IMR-90 (cell line): Measurements from ENCODE around the gene KMT5C. TPM values are rescaled to one million over a fixed set of nuclear protein-coding genes. Genes with fewer than 3 reads are reported as not detected.

Experiments
- ATAC-seq: fragments of 200-7000 bp; cut with Tn5 transposase; 2 replicates; pipeline ENCODE4 v1.9.1; 2020; ENCODE audit warnings: low read depth, mild to moderate bottlenecking, moderate library complexity
- BruUV-seq: library from RNA; stranded (reverse); fragments of 400-500 nt; replicated peaks from 2 replicates; lab custom pipeline; 2021; lab: Mats Ljungman, UMichigan
- CTCF ChIA-PET: fragments of 300-600 bp; formaldehyde crosslinking; extraction: SDS; loops from one replicate; lab custom pipeline; 2021; ENCODE audit warnings: antibody characterized with exemption; lab: Yijun Ruan, JAX
- POLR2A ChIA-PET: fragments of 300-600 bp; sonication (Branson Sonifier 250); formaldehyde crosslinking; loops from one replicate; lab custom pipeline; 2022; ENCODE audit warnings: antibody characterized with exemption; ENCODE audit not compliant: unreplicated experiment; lab: Charles Lee
- DNase-seq: peaks from one replicate; pipeline ENCODE4 v3.0.0; 2013
- H2AFZ ChIP-seq: replicated peaks from 2 replicates; pipeline ENCODE3; 2013; ENCODE audit warnings: low read length, mild to moderate bottlenecking; ENCODE audit not compliant: poor library complexity
- H2AK5ac ChIP-seq: 2 replicates; pipeline ENCODE4 v1.6.1; 2013; ENCODE audit warnings: low read depth, low read length, inconsistent platforms
- H2AK9ac ChIP-seq: replicated peaks from 2 replicates; pipeline ENCODE3; 2013; ENCODE audit warnings: mild to moderate bottlenecking, low read depth, low read length, moderate library complexity; ENCODE audit not compliant: poor library complexity
- H2BK120ac ChIP-seq: 2 replicates; pipeline ENCODE4 v1.6.1; 2013; ENCODE audit warnings: low read depth, low read length, inconsistent platforms
- H2BK15ac ChIP-seq: 3 replicates; pipeline ENCODE4 v1.6.1; 2013; ENCODE audit warnings: low read depth, low read length, inconsistent platforms
- H2BK20ac ChIP-seq: 2 replicates; pipeline ENCODE4 v1.6.1; 2013; ENCODE audit warnings: low read depth, mild to moderate bottlenecking, inconsistent platforms, low read length, moderate library complexity
- H2BK5ac ChIP-seq: 2 replicates; pipeline ENCODE4 v1.6.1; 2013; ENCODE audit warnings: mild to moderate bottlenecking, low read depth, low read length, inconsistent platforms; ENCODE audit not compliant: poor library complexity, severe bottlenecking
- H3K14ac ChIP-seq: replicated peaks from 2 replicates; pipeline ENCODE4 v1.6.1; 2013; ENCODE audit warnings: low read depth, low read length, inconsistent platforms
- H3K18ac ChIP-seq: 2 replicates; pipeline ENCODE4 v1.6.1; 2013; ENCODE audit warnings: low read depth, low read length, control low read depth
- H3K23ac ChIP-seq: 2 replicates; pipeline ENCODE4 v1.6.1; 2013; ENCODE audit warnings: low read depth, low read length, inconsistent platforms
- H3K27ac ChIP-seq: 2 replicates; pipeline ENCODE4 v1.5.1; 2013; ENCODE audit warnings: mild to moderate bottlenecking, control low read depth, low read length; ENCODE audit not compliant: insufficient read depth
- H3K27me3 ChIP-seq: 2 replicates; pipeline ENCODE4 v1.6.1; 2013; ENCODE audit warnings: low read length; ENCODE audit not compliant: control insufficient read depth, insufficient read depth
- H3K36me3 ChIP-seq: 2 replicates; pipeline ENCODE4 v1.6.1; 2013; ENCODE audit warnings: low read length, mixed read lengths; ENCODE audit not compliant: control insufficient read depth, insufficient read depth
- H3K4ac ChIP-seq: 2 replicates; pipeline ENCODE4 v1.6.1; 2013; ENCODE audit warnings: low read depth, low read length, inconsistent platforms
- H3K4me1 ChIP-seq: 2 replicates; pipeline ENCODE4 v1.6.1; 2013; ENCODE audit warnings: low read length, mixed read lengths; ENCODE audit not compliant: control insufficient read depth, insufficient read depth
- H3K4me2 ChIP-seq: 2 replicates; pipeline ENCODE4 v1.6.1; 2013; ENCODE audit warnings: low read depth, mild to moderate bottlenecking, control low read depth, low read length, moderate library complexity
- H3K4me3 ChIP-seq: 2 replicates; pipeline ENCODE4 v1.5.1; 2013; ENCODE audit warnings: low read depth, mild to moderate bottlenecking, control low read depth, low read length, moderate library complexity; ENCODE audit not compliant: insufficient read depth
- H3K56ac ChIP-seq: 2 replicates; pipeline ENCODE4 v1.6.1; 2013; ENCODE audit warnings: low read length, inconsistent platforms; ENCODE audit not compliant: insufficient read depth; ENCODE audit errors: extremely low read depth
- H3K79me1 ChIP-seq, 2 experiments: 2 replicates each; pipeline ENCODE4 v1.6.1; 2013; ENCODE audit warnings: low read length in 2 of 2, inconsistent platforms in 1 of 2, low read depth in 1 of 2
- H3K9ac ChIP-seq: 2 replicates; pipeline ENCODE4 v1.6.1; 2013; ENCODE audit warnings: low read depth, low read length, control low read depth
- H3K9me1 ChIP-seq: 2 replicates; pipeline ENCODE4 v1.6.1; 2013; ENCODE audit warnings: low read length, inconsistent platforms; ENCODE audit not compliant: insufficient read depth
- H3K9me3 ChIP-seq: 2 replicates; pipeline ENCODE4 v1.6.1; 2013; ENCODE audit warnings: low read length; ENCODE audit not compliant: control insufficient read depth, insufficient read depth
- H4K20me1 ChIP-seq: 2 replicates; pipeline ENCODE4 v1.6.1; 2013; ENCODE audit warnings: low read length, inconsistent platforms; ENCODE audit not compliant: insufficient read depth
- H4K5ac ChIP-seq: 2 replicates; pipeline ENCODE4 v1.6.1; 2013; ENCODE audit warnings: mild to moderate bottlenecking, low read depth, low read length, control low read depth
- H4K8ac ChIP-seq, 2 experiments: 2 replicates each; pipeline ENCODE4 v1.6.1; 2013; ENCODE audit warnings: low read depth in 2 of 2, low read length in 2 of 2, control low read depth in 1 of 2, inconsistent platforms in 1 of 2
- H4K91ac ChIP-seq: 2 replicates; pipeline ENCODE4 v1.6.1; 2013; ENCODE audit warnings: low read depth, low read length, inconsistent platforms; ENCODE audit not compliant: insufficient read depth
- BHLHE40 ChIP-seq: fragments of 150-350 bp; IDR thresholded peaks from 2 replicates; pipeline ENCODE4 v1.6.1; 2016; ENCODE audit warnings: mild to moderate bottlenecking, low read depth, low read length
- CEBPB ChIP-seq: IDR thresholded peaks from 2 replicates; pipeline ENCODE4 v1.6.1; 2012; ENCODE audit warnings: low read depth, low read length, improper control_type of control experiment
- CHD1 ChIP-seq: IDR thresholded peaks from 2 replicates; pipeline ENCODE4 v1.6.1; 2012; ENCODE audit warnings: low read depth, low read length, improper control_type of control experiment
- MAFK ChIP-seq: IDR thresholded peaks from 2 replicates; pipeline ENCODE4 v1.6.1; 2012; ENCODE audit warnings: low read depth, low read length, improper control_type of control experiment
- MAZ ChIP-seq: IDR thresholded peaks from 2 replicates; pipeline ENCODE4 v1.6.1; 2012; ENCODE audit warnings: low read depth, mild to moderate bottlenecking, low read length, improper control_type of control experiment, moderate library complexity, borderline replicate concordance
- NFE2L2 ChIP-seq: fragments of 150-350 bp; IDR thresholded peaks from 2 replicates; pipeline ENCODE4 v1.6.1; 2016; ENCODE audit warnings: low read depth, mild to moderate bottlenecking, low read length
- RAD21 ChIP-seq: IDR thresholded peaks from 2 replicates; pipeline ENCODE4 v1.6.1; 2012; ENCODE audit warnings: low read length, improper control_type of control experiment
- RCOR1 ChIP-seq: IDR thresholded peaks from 2 replicates; pipeline ENCODE4 v1.6.1; 2012; ENCODE audit warnings: mild to moderate bottlenecking, low read length, improper control_type of control experiment; ENCODE audit not compliant: insufficient replicate concordance
- SMC3 ChIP-seq: fragments of 150-350 bp; IDR thresholded peaks from 2 replicates; pipeline ENCODE4 v1.6.1; 2016; ENCODE audit warnings: low read depth, mild to moderate bottlenecking, antibody characterized with exemption, low read length, moderate library complexity
- WGBS, 2 experiments: methylation state at CpG; one replicate each; pipeline versions ENCODE4 v1.1.5 to v1.1.7; 2013; ENCODE audit warnings: missing lambda C conversion rate in 2 of 2; ENCODE audit not compliant: insufficient read length in 1 of 2; ENCODE audit errors: extremely low coverage in 2 of 2; 5-methylcytosine and 5-hydroxymethylcytosine counted together
- dilution Hi-C: fragments of 300-500 bp; cut with HindIII; formaldehyde crosslinking; loops from one replicate; pipeline ENCODE4 v1.14.3; 2018; ENCODE audit warnings: low sequenced_read_pairs; ENCODE audit not compliant: unreplicated experiment
- in situ Hi-C: fragments of 300-500 bp; cut with MboI; formaldehyde crosslinking; loops from 3 replicates; pipeline ENCODE4 v1.14.3; 2019; ENCODE audit warnings: low sequenced_read_pairs, inconsistent platforms, mixed read lengths
- intact Hi-C: fragments of 100-400 bp; cut with micrococcal nuclease; formaldehyde crosslinking; loops from 2 replicates; pipeline ENCODE4 v1.10.0; 2022
- polyA plus RNA-seq, 3 experiments: library from polyadenylated mRNA; depleted of rRNA; stranded (reverse); fragments of >200 nt; gene quantifications; 2 replicates each; pipeline ENCODE4 v1.2.3, GENCODE V29; 2012; ENCODE audit warnings: low replicate concordance in 1 of 3
- total RNA-seq: library from RNA; depleted of rRNA; stranded (reverse); fragments of >200 nt; gene quantifications from 2 replicates; pipeline ENCODE4 v1.2.3, GENCODE V29; 2012
- TF ChIP-seq, protein P1 (sequence below): conservative IDR thresholded peaks from 2 replicates; pipeline ENCODE4 v1.5.1; 2012; ENCODE audit warnings: mild to moderate bottlenecking, low read depth, low read length, improper control_type of control experiment
- TF ChIP-seq, protein P2 (sequence below): fragments of 150-350 bp; IDR thresholded peaks from 2 replicates; pipeline ENCODE4 v1.6.1; 2016; ENCODE audit warnings: low read depth, mild to moderate bottlenecking, low read length, moderate library complexity, borderline replicate concordance
- TF ChIP-seq, protein P3 (sequence below): fragments of 150-350 bp; IDR thresholded peaks from 2 replicates; pipeline ENCODE4 v1.6.1; 2017; ENCODE audit warnings: mild to moderate bottlenecking, antibody characterized with exemption, low read length, low read depth

The KMT5C gene
- total and polyA plus RNA-seq, 2 of the 4 experiments (the other 2 are of a cell fraction), result 1.8 to 5.9 TPM

DNA sequence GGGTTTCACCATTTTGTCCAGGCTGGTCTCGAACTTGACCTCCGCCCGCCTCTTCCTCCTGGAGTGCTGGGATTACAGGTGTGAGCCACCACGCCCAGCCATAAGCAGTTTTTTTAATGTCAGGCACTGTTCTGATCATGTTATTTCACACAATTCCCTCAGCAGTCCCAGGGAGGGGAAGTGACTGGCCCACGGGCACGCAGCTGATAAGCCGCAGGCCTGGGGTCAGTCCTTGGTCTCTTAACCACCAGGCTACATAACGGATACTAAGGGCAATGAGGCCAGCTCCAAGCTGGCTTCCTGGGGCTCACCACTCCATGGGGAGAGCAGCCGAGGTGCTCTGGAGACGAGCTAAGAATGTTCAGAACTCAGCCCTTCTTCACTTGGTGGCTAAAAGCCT, 42.4 kb upstream of the KMT5C start:
- H3K4me3 ChIP-seq, result no peak overlapping the region
- no peaks in the 10 kb centered on the region for H3K4me1 ChIP-seq
- H3K23ac ChIP-seq, result no peak overlapping the region
- no peak overlapping the region for H2BK120ac ChIP-seq
- H3K9me1 ChIP-seq, result no peaks in the 10 kb centered on the region
- no peak overlapping the region for H2AFZ ChIP-seq
- ATAC-seq (no peak), DNase-seq (no peak)
- H3K27me3 ChIP-seq, result no peaks in the 10 kb centered on the region
- no TSS peak for BruUV-seq
- H3K18ac ChIP-seq, result no peak overlapping the region
- in situ Hi-C loops, result loop anchor here (10.0 to 25.0 kb wide), 2 partner anchors 88 to 340 kb away; partner anchors contain the start of genes CCDC106, RPL28, TMEM238 and ZNF580
- no peak overlapping the region for H3K9ac ChIP-seq
- no peak overlapping the region for H3K4ac ChIP-seq
- no peaks in the 10 kb centered on the region for H3K79me1 ChIP-seq
- no peak overlapping the region for H2AK5ac ChIP-seq
- no peak overlapping the region for H3K56ac ChIP-seq
- no peak overlapping the region for H2AK9ac ChIP-seq
- H2BK5ac ChIP-seq, result no peak overlapping the region
- peaks cover 31% of the 10 kb centered on the region for H3K36me3 ChIP-seq
- TF ChIP-seq, protein P1, sequence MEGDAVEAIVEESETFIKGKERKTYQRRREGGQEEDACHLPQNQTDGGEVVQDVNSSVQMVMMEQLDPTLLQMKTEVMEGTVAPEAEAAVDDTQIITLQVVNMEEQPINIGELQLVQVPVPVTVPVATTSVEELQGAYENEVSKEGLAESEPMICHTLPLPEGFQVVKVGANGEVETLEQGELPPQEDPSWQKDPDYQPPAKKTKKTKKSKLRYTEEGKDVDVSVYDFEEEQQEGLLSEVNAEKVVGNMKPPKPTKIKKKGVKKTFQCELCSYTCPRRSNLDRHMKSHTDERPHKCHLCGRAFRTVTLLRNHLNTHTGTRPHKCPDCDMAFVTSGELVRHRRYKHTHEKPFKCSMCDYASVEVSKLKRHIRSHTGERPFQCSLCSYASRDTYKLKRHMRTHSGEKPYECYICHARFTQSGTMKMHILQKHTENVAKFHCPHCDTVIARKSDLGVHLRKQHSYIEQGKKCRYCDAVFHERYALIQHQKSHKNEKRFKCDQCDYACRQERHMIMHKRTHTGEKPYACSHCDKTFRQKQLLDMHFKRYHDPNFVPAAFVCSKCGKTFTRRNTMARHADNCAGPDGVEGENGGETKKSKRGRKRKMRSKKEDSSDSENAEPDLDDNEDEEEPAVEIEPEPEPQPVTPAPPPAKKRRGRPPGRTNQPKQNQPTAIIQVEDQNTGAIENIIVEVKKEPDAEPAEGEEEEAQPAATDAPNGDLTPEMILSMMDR, result no peak
- TF ChIP-seq RCOR1 (no peak), MAZ (no peak), CHD1 (no peak), CEBPB (no peak), BHLHE40 (no peak), RAD21 (no peak), NFE2L2 (no peak), MAFK (no peak), SMC3 (no peak)
- TF ChIP-seq, protein P2, sequence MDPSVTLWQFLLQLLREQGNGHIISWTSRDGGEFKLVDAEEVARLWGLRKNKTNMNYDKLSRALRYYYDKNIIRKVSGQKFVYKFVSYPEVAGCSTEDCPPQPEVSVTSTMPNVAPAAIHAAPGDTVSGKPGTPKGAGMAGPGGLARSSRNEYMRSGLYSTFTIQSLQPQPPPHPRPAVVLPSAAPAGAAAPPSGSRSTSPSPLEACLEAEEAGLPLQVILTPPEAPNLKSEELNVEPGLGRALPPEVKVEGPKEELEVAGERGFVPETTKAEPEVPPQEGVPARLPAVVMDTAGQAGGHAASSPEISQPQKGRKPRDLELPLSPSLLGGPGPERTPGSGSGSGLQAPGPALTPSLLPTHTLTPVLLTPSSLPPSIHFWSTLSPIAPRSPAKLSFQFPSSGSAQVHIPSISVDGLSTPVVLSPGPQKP, result no peak
- TF ChIP-seq, protein P3, sequence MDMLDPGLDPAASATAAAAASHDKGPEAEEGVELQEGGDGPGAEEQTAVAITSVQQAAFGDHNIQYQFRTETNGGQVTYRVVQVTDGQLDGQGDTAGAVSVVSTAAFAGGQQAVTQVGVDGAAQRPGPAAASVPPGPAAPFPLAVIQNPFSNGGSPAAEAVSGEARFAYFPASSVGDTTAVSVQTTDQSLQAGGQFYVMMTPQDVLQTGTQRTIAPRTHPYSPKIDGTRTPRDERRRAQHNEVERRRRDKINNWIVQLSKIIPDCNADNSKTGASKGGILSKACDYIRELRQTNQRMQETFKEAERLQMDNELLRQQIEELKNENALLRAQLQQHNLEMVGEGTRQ, result no peak
- H4K8ac ChIP-seq, result no peak overlapping the region
- H3K27ac ChIP-seq, result no peak overlapping the region
- no peak overlapping the region for H2BK15ac ChIP-seq
- H3K4me2 ChIP-seq, result no peak overlapping the region
- H4K5ac ChIP-seq, result no peak overlapping the region
- 93% methylated on average over 2 of the region's 10 CpGs; no CpG with 5 or more reads in 1 of the 2 experiments for WGBS, 2 experiments
- dilution Hi-C loops, result no loop called here
- ChIA-PET CTCF (no interaction called here), POLR2A (no interaction called here)
- no peak overlapping the region for H3K14ac ChIP-seq
- no peaks in the 10 kb centered on the region for H3K9me3 ChIP-seq
- H4K20me1 ChIP-seq, result no peaks in the 10 kb centered on the region
- H4K91ac ChIP-seq, result no peak overlapping the region
- no peak overlapping the region for H2BK20ac ChIP-seq
- intact Hi-C loops, result loop anchor here (10.0 kb wide), 1 partner anchor 152 kb away; the partner anchor contains the start of gene TNNT1
